ENCODE measurements around the gene ANO6. TPM values are rescaled to one million over a fixed set of nuclear protein-coding genes. Genes with fewer than 3 reads are reported as not detected.

The ANO6 gene
- total RNA-seq, 1 donor from 2014 or later, result 69.9 TPM

DNA sequence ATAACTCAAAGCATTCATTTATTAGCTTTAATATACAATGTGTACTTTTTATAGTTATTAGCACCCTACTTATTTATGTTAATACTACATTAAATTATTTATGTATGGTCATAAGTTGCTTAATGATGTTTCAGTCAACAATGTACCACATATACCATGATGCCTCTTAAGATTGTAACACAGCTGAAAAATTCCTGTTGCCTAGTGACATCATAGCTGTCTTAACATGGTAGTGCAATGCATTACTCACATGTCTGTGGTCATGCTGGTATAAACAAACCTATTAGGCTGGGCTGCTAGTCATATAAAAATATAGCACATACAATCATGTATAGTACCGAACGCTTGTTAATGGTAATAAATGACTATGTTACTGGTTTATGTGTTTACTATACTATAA lies 120.4 kb downstream of the ANO6 start:
- DNase-seq (ENCODE audit: low read depth), result peak; percentile 86
- Histone ChIP-seq H3K27me3 (ENCODE audit: control insufficient read depth, insufficient read depth, low read length) (no peaks in the 10 kb centered on the region), H3K36me3 (ENCODE audit: control insufficient read depth, insufficient read depth, low read length) (peaks cover 1% of the 10 kb centered on the region), H3K4me3 (ENCODE audit: low read depth, low read length) (no peak overlapping the region)
- TF ChIP-seq, protein P1, sequence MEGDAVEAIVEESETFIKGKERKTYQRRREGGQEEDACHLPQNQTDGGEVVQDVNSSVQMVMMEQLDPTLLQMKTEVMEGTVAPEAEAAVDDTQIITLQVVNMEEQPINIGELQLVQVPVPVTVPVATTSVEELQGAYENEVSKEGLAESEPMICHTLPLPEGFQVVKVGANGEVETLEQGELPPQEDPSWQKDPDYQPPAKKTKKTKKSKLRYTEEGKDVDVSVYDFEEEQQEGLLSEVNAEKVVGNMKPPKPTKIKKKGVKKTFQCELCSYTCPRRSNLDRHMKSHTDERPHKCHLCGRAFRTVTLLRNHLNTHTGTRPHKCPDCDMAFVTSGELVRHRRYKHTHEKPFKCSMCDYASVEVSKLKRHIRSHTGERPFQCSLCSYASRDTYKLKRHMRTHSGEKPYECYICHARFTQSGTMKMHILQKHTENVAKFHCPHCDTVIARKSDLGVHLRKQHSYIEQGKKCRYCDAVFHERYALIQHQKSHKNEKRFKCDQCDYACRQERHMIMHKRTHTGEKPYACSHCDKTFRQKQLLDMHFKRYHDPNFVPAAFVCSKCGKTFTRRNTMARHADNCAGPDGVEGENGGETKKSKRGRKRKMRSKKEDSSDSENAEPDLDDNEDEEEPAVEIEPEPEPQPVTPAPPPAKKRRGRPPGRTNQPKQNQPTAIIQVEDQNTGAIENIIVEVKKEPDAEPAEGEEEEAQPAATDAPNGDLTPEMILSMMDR (IDR thresholded peaks at IDR 0.05; ENCODE audit: insufficient read depth, low read length, poor library complexity, severe bottlenecking), result no peak

DNA sequence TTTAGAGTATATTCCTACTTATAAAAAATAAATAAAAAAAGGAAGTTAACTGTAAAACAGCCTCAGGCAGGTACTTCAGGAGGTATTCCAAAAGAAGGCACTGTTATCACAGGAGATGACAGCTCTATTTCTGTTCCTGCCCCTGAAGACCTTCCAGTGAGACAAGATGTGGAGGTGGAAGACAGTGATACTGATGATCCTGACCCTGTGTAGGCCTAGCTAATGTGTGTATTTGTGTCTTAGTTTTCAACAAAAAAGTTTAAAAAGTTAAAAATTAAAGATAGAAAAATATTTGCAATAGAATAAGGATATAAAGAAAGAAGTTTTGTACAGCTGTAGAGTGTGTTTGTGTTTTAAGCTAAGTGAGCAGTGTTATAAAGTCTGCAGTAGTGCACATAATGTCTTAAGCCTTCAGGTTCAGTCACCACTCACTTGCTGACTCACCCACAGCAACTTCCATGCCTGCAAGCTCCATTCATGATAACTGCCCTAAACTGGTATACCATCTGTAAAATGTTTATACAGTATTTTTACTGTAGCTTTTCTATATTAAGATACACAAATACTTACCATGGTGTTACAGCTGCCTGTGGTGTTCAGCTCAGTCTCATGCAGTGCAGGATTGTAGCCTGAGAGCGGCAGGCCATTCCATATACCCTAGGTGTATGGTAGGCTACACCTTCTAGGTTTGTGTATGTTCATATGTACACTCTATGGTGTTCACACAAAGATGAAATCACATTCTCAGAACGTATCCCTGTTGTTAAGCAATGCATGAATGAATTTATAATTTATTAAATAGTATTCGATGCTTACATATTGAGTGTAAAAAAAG lies 121.1 kb downstream of the ANO6 start:
- Histone ChIP-seq H3K36me3 (ENCODE audit: control insufficient read depth, insufficient read depth, low read length) (peaks cover 1% of the 10 kb centered on the region), H3K4me3 (ENCODE audit: low read depth, low read length) (no peak overlapping the region), H3K27me3 (ENCODE audit: control insufficient read depth, insufficient read depth, low read length) (no peaks in the 10 kb centered on the region)
- TF ChIP-seq, protein P1 (IDR thresholded peaks at IDR 0.05; ENCODE audit: insufficient read depth, low read length, poor library complexity, severe bottlenecking), result no peak
- DNase-seq (ENCODE audit: low read depth), result peak; percentile 61

DNA sequence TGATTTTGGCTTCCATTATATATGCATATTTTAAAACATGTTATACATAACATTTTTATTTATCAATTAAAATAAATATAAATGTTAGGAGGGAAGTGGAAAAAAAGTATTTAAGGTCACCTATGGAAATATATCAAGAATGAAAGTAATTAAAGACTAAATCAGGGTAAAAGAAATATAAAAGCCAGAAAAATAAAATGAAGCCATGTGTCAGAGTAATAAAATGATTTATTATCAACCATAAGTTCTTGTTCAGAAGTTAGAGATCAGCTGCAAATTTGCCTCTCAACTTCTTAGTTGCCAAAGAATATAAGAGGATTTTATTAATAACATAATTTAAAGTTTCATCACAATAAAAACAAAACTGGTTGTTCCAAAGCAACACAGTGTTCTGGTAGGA lies 121.9 kb downstream of the ANO6 start:
- H3K36me3 ChIP-seq (ENCODE audit: control insufficient read depth, insufficient read depth, low read length), result no peaks in the 10 kb centered on the region
- H3K4me3 ChIP-seq (ENCODE audit: low read depth, low read length), result no peak overlapping the region
- TF ChIP-seq, protein P1 (IDR thresholded peaks at IDR 0.05; ENCODE audit: insufficient read depth, low read length, poor library complexity, severe bottlenecking), result no peak
- DNase-seq (ENCODE audit: low read depth), result no peak
- H3K27me3 ChIP-seq (ENCODE audit: control insufficient read depth, insufficient read depth, low read length), result no peaks in the 10 kb centered on the region

DNA sequence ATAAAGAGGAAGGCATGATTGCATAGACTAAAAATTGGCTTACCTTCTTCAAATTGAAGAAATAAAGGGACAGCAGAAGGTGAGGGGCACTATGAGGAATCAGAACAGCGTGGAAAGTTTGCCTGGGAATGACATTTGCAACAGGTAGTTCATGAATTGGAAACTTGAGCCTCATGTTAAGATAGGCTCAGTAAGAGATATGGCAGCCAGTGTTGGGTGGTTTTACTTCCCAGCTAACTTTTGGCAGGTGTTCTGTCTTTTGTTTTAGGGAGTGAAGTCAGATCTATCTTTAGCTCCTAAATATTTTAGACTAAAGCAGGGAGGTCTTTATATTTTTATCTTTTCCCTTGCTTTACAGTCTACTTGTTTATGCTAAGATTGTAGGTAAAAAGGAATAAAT lies 122.4 kb downstream of the ANO6 start:
- no peaks in the 10 kb centered on the region for H3K27me3 ChIP-seq (ENCODE audit: control insufficient read depth, insufficient read depth, low read length)
- H3K36me3 ChIP-seq (ENCODE audit: control insufficient read depth, insufficient read depth, low read length), result no peaks in the 10 kb centered on the region
- TF ChIP-seq, protein P1 (IDR thresholded peaks at IDR 0.05; ENCODE audit: insufficient read depth, low read length, poor library complexity, severe bottlenecking), result no peak
- DNase-seq (ENCODE audit: low read depth), result no peak
- H3K4me3 ChIP-seq (ENCODE audit: low read depth, low read length), result no peak overlapping the region

DNA sequence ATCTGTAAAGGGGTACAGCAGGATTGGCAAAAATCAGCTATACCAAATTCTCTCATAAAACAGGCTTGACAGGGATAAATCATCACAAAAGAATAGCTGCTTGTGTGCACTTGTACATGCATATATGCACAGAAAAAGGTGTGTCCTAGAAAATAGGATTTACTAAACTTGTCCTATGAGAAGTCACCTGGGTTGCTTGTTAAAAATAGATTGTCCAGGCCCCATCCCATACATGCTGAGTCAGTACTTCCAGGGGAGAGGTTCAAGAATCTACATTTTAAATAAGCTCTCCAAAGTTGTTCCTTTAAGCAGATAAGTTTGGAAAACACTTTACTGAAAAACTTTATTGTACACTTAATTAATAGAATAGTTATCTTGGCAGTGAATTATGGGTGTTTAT lies 123.1 kb downstream of the ANO6 start:
- Histone ChIP-seq H3K27me3 (ENCODE audit: control insufficient read depth, insufficient read depth, low read length) (no peaks in the 10 kb centered on the region), H3K36me3 (ENCODE audit: control insufficient read depth, insufficient read depth, low read length) (no peaks in the 10 kb centered on the region), H3K4me3 (ENCODE audit: low read depth, low read length) (no peak overlapping the region)
- no peak for DNase-seq (ENCODE audit: low read depth)
- TF ChIP-seq, protein P1 (IDR thresholded peaks at IDR 0.05; ENCODE audit: insufficient read depth, low read length, poor library complexity, severe bottlenecking), result no peak

DNA sequence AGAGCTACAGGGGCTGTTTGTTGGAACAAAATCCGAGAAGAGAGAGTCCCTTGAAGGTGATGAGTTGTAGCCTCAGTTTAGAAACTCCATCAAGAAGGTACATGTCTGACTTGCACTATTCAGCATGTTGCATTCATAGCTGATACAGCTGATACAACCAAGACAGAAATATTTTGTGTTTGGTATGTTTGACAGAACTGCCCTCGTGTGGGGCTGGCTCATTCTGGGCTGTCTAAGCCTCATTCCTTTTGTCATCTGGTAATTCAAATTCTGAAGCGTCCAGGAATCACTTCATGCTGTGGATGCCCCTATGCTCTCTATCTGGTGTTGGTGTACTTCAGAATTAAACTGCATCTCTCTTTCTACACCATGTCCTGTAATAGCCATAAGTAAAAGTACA lies 126.3 kb downstream of the ANO6 start:
- DNase-seq (ENCODE audit: low read depth), result no peak
- TF ChIP-seq, protein P1 (IDR thresholded peaks at IDR 0.05; ENCODE audit: insufficient read depth, low read length, poor library complexity, severe bottlenecking), result no peak
- Histone ChIP-seq H3K4me3 (ENCODE audit: low read depth, low read length) (no peak overlapping the region), H3K36me3 (ENCODE audit: control insufficient read depth, insufficient read depth, low read length) (no peaks in the 10 kb centered on the region), H3K27me3 (ENCODE audit: control insufficient read depth, insufficient read depth, low read length) (no peaks in the 10 kb centered on the region)
